Measurements from ENCODE around the gene BRCA2. TPM values are rescaled to one million over a fixed set of nuclear protein-coding genes. Genes with fewer than 3 reads are reported as not detected.

BRCA2 gene
- total RNA-seq, 4 donors from 2014 or later = 0.94 to 3.6 (median 2.4) TPM

DNA sequence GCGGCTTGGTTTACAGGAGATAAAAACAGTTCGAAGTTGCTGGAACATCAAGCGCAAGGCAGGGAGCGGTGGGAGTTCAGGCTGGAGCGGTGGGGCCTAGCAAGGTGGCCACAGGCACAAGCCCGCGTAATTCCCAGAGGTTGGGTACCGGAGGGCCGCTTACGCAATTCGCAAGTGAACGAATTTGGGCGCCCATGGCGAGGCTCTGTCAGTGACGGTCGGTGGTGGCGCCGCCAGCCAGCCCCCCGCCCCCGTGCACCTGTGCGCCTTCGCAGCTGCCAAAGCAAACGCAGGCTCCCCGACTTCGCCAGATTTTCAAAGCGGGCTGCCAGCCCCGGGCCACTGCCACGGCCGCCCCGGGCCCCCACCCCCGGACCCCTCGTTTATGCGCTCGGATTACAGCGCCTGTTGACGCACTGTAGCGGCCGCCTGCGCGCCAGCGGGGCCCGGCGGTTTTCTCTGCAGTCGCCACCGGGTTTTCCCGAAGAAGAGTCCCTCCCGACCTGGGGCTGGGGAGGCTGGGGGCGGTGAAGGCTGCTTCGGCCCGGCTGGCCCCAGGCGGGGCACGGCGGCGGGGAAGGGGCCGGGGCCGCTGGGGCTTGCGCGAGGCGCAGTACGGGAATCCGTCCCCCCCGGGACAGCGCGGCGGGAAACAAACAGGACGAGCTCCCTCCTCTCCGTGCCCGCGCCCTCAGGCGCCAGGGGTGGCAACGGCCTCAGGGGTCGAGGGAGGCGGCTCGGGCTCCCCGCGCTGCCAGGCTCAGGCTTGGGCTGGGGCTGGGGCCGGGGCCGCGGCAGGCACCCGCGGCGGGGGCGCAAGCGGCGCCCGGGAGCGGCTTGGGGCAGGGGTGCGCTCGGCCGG is 111.9 kb downstream of the BRCA2 start:
- TF ChIP-seq, protein P1, sequence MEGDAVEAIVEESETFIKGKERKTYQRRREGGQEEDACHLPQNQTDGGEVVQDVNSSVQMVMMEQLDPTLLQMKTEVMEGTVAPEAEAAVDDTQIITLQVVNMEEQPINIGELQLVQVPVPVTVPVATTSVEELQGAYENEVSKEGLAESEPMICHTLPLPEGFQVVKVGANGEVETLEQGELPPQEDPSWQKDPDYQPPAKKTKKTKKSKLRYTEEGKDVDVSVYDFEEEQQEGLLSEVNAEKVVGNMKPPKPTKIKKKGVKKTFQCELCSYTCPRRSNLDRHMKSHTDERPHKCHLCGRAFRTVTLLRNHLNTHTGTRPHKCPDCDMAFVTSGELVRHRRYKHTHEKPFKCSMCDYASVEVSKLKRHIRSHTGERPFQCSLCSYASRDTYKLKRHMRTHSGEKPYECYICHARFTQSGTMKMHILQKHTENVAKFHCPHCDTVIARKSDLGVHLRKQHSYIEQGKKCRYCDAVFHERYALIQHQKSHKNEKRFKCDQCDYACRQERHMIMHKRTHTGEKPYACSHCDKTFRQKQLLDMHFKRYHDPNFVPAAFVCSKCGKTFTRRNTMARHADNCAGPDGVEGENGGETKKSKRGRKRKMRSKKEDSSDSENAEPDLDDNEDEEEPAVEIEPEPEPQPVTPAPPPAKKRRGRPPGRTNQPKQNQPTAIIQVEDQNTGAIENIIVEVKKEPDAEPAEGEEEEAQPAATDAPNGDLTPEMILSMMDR (IDR thresholded peaks at IDR 0.05; ENCODE audit: low read depth) = no peak

DNA sequence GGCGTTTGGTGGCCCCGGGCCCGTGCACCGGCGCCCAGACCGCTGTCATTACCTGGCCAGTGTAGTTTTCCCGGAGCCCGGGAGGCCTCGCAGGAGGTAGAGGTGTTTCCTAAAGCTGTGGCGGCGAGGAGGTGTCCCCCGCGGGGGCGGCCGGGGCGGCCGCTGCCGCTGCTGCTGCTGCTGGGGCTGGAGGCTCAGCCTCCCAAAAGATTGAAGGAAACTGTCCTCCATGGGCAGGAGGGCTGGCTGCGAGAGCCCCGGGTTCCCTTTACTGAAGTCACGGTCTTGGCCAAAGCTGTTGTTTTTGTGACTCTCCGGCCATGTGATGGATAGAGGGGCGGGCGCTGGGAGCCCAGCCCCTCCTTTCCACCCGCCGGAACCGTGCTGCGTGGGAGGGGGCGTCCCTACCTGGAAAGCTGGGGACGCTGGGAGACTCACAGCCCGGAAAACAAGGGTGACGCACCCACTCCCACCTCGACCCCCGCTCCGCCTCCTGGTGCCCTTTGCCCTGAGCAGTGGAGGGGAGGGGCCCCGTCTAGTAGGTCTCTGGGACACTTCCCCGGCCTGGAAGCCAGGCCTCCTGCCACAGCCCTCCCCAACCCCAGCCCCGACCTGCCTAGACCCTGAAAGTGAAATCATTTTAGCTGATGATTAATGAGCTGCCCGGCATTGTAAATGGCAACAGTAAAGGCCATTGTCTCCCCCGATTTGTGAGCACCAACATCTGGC is 112.7 kb downstream of the BRCA2 start, which contains the start of gene N4BP2L1:
Gene N4BP2L1, minus strand, starts transcription at position 279 of the 729 bp plus-strand sequence. Its CDS starts 48 bp downstream, at position 231.
- TF ChIP-seq, protein P1 (IDR thresholded peaks at IDR 0.05; ENCODE audit: low read depth) = no peak

DNA sequence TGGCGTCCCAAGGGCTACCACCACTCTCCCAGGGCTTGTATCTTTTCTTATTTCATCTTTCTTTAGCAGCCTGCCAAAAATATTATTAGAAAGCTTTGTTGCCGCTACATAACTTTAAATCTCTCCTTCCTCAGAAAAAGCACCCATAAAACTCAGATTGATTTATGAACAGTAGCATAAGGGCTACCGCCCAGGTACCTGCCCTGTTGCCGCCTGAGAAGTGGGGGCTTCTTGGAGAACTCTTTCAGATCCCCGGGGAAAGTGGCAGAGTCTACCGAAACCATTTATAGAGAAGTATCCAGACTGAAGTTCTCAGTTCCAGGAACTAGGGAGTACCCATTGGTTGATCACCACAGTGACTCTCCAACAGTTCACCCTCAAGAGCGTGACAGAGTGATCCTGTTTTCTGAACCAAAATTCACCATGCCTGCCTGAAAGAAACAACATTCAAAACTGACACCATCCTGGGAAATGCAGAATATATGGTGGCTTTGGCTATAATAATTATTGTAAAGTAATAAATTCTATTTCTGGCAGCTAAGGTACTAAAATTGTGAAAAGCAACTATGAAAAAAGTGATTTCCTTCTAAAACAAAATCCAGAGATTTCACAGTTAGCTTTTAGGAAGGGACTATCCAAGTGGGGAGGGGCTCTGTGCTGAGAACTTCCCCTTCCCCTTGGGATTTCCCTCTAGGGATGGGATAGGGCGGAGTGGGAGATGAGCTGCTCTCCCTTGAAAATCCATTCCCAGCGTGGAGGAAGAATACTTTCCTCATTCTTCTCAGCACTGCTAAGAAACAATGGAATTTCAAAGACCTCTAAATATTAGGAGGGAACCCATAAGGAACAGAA is 113.5 kb downstream of the BRCA2 start:
- TF ChIP-seq, protein P1 (IDR thresholded peaks at IDR 0.05; ENCODE audit: low read depth) = no peak

DNA sequence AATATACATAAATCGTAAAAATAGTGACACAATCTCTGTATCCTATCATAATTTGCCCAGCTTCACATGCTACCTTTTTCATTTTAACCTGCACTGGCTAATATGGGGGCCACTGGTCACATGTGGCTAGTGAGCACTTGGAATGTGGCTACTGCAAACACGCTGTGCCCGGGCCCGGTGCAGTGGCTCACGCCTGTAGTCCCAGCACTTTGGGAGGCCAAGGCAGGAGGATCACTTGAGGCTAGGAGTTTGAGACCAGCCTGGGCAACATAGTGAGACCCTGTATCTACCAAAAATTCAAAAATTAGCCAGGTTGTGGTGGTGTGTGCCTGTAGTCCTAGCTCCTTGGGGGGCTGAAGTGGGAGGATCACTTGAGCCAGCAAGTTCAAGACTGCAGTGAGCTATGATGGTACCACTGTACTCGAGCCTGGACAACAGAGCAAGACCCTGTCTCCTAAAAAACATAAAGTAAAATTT is 114.2 kb downstream of the BRCA2 start:
- TF ChIP-seq, protein P1 (IDR thresholded peaks at IDR 0.05; ENCODE audit: low read depth) = no peak

DNA sequence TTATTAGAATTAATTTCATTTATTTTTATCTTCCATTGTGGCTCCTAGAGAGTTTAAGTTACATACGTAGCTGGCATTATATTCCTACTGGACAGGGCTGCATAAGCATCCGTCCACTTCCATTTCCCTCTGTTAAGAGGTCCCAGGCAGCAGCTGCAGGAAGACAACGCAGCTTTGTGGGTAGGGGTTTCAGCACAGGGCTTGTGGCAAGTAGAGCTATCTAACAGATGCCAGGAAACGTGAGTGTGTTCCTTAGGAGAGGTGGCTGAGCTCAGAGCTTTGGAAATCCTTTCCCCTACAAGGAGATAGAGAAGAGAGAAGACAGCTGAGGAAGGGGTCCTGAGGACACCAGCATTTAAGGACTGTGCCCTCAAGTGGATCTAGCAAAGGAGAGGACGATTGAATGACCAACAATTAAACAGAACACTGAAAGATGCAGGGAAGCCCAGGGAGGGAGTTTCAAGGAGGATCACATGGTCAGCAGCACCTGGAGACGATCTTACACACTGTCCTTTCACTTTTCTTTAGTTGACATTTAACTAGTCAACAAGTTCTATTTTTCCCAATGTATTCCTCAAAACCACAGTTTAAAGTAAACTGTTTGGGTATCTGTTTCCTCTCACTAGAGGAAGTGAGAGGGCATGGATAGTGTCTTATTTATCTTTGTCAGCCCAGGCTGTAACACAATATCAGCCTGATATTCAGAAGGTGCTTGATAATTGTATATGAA is 114.9 kb downstream of the BRCA2 start:
- TF ChIP-seq, protein P1 (IDR thresholded peaks at IDR 0.05; ENCODE audit: low read depth) = no peak

DNA sequence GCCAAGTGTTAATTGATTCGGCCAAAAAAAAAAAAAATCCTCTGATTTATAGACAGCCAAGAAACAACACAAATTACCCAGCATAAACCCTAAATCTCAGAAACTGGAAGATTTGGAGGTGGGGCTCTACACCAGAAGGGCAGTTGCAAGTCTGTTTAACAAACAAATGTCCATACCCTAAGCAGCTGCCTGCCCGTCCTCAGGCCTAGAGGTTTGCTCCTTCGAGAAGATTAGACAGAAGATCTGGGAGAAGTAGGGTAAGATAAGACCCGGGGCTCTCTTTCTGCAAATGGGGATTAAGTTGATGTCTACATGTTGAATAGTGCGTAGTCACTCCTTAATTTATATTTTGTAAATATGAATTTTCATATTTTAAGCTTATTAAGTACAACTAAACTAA is 116.1 kb downstream of the BRCA2 start:
- TF ChIP-seq, protein P1 (IDR thresholded peaks at IDR 0.05; ENCODE audit: low read depth) = no peak
